Measurements from ENCODE around the gene ZNF655.
"Not testable (repeated sequence)": the region's sequence is repeated elsewhere in the genome, so short reads cannot be mapped to it uniquely, and the experiment has no call there.

The ZNF655 gene, protein sequence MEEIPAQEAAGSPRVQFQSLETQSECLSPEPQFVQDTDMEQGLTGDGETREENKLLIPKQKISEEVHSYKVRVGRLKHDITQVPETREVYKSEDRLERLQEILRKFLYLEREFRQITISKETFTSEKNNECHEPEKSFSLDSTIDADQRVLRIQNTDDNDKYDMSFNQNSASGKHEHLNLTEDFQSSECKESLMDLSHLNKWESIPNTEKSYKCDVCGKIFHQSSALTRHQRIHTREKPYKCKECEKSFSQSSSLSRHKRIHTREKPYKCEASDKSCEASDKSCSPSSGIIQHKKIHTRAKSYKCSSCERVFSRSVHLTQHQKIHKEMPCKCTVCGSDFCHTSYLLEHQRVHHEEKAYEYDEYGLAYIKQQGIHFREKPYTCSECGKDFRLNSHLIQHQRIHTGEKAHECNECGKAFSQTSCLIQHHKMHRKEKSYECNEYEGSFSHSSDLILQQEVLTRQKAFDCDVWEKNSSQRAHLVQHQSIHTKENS

DNA sequence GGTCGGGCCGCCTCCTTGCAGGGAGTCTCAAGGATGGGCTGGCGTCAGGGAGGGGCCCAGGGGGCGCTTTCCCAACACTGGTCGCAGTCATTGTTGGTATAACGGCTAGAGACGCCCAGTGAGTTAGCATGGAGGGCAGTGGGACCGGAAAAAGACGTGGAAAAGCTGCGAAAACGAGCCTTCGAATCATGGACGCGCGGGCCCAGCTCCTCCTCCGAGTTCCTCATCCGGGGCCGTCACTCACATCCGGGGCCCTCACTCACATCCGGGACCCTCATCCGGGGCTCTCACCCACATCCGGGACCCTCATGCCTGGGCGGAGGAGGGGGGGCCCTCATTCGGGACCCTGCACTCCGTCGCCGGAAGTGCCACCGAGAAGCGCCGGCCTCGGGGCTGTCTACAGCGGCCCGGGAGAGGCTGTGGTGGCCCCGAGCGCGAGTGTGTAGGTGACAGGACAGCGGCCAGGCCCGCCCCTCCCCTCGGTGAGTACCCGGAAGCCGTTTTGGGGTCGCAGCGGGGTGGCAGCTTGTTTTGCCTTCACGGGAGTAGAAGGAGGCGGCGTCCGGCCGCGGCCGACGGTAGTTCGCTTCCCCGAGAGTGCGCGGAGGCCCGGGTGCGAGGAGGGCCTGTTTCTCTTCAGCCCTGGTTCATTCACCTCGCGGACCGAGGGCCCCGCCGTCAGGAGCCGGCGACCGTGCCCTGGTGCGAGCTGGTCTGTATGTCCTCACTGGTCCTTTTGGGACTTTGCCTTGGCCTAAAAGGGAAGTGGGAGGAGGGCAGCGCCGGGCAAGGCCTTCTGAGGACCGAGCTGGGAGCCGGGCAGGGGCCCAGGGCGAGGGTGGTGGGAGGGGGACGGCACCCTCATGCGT lies at the start of gene ZNF655:
TSS of gene ZNF655 (plus strand) at position 337 of the 869 bp plus-strand sequence. CDS start 1,918 bp downstream, outside the sequence.
- peak; percentile 86 for DNase-seq

DNA sequence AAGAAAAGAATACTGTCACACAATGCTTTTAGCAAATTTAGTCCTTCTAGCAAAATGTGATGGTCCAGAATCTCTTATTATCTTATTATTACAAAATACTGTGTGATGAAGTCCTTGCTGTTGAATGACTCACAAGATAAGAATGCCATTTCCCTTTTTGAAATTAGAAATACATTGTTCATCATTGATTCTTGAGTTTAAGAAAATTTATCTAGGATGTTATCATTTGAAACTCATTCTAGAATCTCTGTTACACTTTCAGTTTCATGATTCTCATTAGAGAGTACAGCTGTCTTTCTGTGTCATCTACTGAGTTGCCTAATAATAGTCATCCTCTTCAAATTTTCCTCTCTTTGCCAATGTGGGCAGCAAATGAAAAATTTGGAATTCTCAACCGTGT lies 44.4 kb upstream of the ZNF655 start:
- no peak for DNase-seq

DNA sequence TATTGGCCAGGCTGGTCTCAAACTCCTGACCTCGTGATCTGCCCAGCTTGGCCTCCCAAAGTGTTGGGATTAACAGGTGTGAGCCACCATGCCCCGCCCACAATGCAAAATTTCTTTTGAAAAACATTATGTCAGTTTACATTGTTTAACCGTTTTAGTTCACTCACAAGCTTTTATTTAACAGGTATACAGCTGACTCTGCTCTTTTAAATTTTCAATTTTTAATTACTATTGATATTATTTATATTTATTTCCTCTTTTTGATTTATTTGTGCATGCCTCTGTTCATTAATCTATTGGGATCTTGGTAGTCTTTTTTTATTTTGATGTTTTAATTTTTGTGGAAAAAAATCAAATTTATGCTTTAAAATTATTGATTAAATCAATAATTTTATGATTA lies 37.0 kb upstream of the ZNF655 start:
- DNase-seq, result no peak

DNA sequence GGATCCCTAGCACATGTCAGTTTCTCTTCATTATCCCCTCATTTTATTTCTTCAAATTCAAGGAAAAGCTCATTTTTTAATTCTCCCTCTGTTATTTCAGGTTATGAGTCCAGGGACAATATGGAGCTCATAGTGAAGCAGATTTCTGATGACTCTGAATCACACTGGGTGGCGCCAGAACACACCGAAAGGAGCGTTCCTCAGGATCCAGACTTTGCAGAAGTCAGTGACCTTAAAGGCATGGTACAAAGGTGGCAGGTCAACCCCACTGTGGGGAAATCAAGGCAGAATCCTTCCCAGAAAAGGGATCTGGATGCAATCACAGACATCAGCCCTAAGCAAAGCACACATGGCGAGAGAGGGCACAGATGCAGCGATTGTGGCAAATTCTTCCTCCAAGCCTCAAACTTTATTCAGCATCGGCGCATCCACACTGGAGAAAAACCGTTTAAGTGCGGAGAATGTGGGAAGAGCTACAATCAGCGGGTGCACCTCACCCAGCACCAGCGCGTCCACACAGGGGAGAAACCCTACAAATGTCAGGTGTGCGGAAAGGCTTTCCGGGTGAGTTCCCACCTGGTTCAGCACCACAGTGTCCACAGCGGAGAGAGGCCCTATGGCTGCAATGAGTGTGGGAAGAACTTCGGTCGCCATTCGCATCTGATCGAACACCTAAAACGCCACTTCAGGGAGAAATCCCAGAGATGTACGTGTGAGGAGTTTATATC lies 32.6 kb upstream of the ZNF655 start:
- DNase-seq, result no peak

DNA sequence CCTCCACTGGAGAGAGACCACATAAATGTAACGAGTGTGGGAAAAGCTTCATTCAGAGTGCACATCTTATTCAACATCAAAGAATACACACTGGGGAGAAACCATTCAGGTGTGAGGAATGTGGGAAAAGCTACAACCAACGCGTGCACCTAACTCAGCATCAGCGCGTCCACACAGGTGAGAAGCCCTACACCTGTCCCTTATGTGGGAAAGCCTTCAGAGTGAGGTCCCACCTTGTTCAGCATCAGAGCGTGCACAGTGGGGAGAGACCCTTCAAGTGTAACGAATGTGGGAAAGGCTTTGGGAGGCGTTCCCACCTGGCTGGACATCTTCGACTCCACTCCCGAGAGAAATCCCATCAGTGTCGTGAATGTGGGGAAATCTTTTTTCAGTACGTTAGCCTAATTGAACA lies 27.1 kb upstream of the ZNF655 start:
- no peak for DNase-seq

DNA sequence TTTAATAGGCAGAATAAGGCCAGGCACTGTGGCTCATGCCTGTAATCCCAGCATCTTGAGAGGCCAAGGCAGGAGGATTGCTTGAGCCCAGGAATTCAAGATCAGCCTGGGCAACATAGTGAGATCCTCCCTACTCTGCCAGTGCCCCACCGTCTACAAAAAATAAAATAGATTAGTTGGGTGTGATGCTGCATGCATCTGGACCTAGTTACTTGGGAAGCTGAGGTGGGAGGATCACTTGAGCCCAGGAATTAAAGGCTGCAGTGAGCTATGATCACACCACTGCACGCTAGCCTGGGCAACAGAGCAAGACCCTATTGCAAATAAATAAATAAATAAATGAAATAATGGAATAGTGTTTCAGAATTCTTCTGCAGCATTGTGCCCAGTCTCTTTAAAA lies 22.8 kb upstream of the ZNF655 start:
- DNase-seq, result no peak

DNA sequence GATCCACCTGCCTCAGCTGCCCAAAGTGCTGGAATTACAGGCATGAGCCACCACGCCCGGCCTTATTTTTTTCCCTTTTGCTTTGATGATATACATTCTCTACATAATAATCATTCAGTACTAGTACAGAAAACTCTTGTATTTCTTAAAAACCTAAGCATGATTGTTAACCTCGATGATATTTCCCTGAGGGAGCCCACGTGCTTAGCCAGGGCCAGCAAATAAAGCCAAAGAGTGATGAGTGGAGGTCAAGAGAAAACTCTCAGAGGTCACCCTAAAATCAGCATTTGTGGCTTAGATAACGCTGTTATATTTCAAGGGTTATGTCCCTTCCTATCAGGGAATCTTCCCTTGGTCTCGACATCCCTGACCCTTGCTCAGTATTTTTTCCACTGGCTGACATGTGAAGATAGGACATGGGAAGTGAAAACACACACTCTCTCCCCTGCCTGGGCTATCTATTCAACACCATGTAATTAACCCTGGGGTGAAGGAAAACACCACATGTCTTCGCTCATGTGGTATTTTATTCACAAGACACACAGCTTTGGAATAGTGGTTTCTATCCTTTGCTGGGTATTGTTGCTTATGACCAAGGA lies 19.1 kb upstream of the ZNF655 start:
- DNase-seq, result no peak

DNA sequence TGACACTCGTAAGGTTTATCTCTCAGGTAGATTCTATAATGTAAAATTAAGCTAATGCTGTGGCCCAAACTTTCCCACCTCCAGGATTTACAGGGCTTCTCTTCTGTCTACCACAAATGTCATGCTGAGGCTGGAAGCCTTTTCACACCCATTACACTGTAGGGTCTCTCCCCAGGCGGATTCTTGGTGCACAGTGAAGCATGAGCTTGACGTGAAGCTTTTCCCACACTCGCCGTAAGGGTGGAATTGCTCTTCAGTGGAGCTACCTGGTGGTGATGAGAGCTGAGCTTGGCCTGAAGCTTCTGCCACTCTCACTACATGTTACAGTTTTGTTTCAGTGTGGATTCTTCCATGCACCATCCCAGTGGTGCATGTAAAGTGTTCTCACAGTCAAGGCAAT lies 17.9 kb upstream of the ZNF655 start:
- no peak for DNase-seq

DNA sequence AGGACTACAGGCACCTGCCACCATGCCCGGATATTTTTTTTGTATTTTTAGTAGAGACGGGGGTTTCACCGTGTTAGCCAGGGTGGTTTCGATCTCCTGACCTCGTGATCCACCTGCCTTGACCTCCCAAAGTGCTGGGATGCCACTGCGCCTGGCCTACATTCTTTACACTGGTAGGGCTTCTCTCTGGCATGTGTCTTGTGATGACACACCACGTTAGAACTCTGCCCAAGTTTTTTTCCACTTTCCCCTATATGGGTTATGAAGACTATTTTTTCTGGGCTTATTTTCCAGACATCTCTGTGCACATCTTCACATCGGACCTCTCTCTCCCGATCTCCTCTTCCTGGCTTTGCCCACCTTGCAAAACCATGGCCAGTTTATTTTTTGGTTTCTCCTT lies 17.2 kb upstream of the ZNF655 start:
- DNase-seq, result no peak

DNA sequence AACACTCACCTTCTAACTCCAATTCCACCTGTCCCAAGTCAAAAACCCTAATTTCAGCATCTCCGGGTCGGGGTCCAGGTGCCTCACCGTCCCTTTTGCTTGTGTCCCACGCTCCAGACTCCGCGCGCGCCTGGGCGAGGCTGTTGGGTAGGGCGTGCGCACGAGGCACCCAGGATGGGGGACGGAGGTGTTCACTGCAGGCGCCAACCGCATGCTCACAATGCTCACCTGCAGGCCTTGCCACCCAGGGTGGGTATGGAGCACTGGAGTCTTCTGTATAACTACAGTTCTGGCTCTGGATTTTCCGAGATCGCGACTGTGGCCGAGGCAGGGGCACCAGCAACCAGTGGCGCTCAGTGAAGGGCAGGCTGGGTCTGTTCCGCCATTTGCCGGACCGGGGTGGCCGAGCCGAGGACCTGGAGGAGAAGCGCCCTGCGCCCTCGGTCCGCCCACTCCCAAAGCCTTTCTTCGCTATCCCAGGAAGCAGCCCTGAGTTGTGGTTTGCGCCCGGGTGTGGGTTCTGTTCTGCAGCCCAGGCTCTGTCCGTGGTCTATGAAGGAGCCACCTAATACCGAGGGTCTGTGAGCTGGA lies 15.3 kb upstream of the ZNF655 start:
- no peak for DNase-seq

DNA sequence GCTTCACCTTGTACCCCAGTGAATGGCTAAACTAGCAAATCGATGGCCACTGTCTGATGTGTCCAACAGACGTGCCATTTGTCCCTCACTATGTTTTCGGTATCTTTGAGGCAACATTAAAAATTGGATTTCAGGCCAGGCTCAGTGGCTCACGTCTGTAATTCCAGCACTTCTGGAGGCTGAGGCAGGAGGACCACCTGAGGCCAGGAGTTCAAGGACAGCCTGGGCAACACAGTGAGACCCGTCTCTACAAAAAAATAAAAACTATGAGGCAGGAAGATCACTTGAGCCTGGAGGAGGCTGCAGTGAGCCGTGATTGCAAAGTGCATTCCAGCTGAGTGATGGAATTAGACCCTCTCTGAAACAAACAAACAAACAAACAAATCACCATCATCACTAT lies 14.5 kb upstream of the ZNF655 start:
- DNase-seq, result no peak

DNA sequence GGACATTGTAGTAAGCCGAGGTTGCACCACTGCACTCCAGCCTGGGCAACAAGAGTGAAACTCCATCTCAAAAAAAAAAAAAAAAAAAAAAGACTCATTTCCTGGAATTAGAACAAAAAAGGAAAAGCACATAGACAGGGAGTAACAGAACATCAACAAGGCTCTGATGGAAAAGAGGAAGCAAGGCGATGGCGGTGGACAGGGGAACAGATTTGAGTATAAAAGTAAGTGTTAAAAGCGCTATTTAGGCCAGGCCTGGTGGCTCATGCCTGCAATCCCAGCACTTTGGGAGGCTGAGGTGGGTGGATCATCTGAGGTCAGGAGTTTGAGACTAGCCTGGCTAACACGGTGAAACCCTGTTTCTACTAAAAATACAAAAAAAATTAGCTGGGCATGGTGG lies 13.1 kb upstream of the ZNF655 start:
- DNase-seq, result not testable (repeated sequence)

DNA sequence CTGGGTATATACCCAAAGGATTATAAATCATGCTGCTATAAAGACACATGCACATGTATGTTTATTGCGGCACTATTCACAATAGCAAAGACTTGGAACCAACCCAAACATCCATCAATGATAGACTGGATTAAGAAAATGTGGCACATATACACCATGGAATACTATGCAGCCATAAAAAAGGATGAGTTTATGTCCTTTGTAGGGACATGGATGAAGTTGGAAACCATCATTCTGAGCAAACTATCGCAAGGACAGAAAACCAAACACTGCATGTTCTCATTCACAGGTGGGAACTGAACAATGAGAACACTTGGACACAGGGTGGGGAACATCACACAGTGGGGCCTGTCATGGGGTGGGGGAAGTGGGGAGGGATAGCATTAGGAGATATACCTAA lies 8.9 kb upstream of the ZNF655 start:
- not testable (repeated sequence) for DNase-seq

DNA sequence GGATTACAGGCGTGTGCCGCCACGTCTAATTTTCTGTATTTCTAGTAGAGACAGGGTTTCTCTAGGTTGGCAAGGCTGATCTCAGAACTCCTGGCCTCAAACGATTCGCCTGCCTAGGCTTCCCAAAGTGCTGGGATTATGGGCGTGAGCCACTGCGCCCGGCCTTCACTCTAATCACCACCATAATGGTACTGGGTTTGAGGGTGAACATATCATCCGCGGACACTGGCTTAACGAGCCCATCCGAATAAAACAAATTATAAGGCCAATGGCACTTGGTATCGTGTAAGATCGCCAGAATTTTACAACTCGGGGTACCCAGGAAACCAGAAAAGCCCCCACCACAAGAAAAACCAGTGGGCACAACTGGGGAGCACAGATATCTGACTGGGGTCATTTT lies 7.1 kb upstream of the ZNF655 start:
- no peak for DNase-seq

DNA sequence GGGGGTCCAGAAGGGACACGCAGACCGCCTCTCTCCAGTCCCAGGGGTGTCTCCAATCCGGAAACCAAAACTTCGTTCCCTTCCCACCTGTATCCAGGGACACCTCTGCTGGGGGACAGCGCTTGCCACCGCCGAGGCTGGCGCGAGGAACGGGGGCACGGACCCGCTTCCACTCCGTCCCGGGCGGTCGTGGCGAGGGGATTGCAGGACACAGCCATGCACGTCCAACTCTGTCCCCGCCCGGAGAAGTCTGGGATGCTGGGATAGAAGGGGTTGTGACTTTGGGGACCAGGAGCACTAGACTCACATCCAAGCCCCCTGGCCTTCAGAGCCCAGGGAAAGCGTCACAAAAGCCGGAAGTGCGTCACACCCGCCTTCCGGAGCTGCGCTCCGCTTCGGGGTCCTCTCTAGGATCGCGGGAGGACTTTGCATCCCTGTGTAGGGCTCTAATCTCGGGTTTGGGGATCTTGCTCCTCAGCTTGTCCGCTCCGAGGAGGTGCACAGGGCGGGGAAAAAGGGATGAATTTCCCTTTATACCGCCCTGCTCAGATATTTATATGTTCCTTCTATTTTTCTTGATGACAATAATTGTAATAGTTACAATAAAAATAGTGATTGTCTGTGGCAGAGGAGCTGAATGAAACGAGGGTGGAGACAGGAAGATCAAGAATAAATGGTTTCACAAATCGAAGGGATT lies 6.5 kb upstream of the ZNF655 start, which contains the start of gene FAM200A:
TSS of gene FAM200A (minus strand) at position 348 of the 697 bp plus-strand sequence. CDS start 3,707 bp downstream, outside the sequence.
- peak; percentile 95 for DNase-seq

DNA sequence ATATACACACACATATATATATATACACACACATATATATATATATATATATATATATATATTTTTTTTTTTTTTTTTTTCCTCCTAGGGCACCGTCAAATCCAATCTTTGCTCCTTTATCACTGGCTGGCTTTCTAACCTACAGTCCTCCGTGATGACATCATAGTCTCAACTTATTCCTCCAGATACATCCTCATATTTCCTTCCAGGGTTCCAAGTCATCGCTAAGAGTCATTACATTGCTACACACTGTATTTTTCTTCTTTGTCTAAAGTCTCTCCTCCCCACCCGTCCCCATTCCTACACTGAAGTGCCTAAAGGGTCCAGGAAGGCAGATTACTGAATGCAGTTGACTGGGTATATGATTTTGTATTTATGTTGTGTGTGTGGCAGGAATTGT lies 5.4 kb upstream of the ZNF655 start:
- DNase-seq, result no peak

DNA sequence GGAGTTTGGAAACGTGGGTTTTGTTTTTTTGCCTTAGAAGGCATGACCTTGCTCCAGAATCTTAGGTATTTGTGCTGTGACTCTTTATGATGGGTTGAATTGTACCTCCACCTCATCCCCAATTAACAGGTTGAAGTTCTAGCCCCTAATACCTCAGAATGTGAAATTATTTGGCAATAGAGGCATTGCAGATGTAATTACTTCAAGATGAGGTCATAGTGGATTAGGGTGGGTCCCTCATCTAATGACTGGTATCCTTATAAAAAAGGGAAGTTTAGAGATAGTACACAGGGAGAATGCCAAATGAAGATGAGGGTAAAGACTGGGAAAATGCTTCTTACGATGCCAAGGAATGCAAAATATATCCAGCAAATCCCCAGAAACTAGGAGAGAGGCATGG lies 3.5 kb upstream of the ZNF655 start:
- DNase-seq, result no peak

DNA sequence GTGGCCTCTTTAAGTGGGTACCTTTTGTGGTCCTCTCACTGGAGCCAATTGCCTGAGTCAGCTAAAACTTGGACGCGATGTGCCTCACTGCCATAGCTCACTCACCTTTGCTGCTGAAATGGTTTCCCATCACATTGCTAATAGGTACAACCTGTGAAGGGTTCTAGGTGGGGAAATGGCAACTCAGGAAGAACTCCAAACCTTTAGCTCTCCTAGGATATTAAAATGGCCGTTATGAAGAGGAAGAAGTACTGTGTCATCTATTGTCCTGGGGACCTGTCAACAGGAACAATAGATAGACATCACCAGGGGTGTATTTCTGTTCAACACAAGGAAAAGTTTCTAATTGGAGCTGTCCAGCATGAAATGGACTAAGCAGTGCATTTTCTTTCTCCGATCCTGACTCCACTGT lies 1.2 kb upstream of the ZNF655 start:
- no peak for DNase-seq

DNA sequence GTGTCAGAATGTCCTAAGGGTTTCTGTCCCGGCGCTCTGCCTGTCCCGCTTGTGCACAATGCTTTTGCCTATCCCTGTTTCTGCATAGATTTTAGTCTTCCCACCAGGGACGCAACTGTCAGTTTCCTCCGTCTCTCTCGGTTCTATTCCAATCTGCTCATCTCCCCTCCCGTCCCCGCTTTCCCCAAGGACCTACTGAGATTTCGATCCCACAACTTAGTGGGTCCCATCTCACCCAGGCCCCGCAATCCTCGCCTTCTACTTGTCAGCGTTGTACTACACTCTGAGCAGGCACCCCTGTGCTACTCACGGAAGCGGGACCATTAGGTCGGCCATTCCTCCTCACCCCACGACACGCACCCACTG lies 519 bp upstream of the ZNF655 start:
- no peak for DNase-seq

DNA sequence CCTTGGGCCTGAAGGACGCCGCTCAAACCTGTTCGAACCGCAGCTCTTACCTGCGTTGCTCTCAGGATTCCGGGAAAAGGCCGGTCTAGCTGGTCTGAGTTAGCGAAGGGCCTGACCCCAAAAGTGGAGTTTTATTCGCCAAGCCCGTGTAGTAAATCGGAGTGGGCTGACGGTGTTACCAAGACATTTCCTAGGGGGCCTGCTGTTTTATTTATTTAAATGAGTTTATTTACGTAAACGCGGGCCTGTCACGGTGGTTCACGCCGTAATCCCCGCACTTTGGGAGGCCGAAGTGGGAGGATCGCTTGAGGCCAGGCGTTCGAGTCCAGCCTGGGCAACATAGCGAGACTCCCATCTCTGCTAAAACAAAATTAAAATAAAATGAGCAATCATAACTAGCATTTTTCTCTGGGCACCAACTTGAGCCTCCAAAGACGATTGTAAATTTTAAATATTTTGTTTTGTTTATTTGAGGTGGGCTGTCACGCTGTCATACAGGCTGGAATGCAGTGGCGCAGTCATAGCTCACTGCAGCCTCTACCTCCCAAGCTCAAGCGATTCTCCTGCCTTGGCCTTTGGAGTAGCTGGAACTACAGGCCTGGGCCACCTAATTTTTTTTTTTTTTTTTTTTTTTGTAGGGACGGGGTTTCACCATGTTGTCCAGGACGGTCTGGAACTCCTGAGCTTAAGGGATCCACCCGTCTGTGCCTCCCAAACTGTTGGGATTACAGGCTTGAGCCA lies 903 bp downstream of the ZNF655 start:
- DNase-seq, result no peak
